DMS153 (cell line): ENCODE data around the gene DHFR2.
"Not testable (repeated sequence)": the region's sequence is repeated elsewhere in the genome, so short reads cannot be mapped to it uniquely, and the experiment has no call there.

Source experiments
- DNase-seq: peaks from one replicate; lab custom pipeline; 2025; lab: John Stamatoyannopoulos, UW

Gene DHFR2

DNA sequence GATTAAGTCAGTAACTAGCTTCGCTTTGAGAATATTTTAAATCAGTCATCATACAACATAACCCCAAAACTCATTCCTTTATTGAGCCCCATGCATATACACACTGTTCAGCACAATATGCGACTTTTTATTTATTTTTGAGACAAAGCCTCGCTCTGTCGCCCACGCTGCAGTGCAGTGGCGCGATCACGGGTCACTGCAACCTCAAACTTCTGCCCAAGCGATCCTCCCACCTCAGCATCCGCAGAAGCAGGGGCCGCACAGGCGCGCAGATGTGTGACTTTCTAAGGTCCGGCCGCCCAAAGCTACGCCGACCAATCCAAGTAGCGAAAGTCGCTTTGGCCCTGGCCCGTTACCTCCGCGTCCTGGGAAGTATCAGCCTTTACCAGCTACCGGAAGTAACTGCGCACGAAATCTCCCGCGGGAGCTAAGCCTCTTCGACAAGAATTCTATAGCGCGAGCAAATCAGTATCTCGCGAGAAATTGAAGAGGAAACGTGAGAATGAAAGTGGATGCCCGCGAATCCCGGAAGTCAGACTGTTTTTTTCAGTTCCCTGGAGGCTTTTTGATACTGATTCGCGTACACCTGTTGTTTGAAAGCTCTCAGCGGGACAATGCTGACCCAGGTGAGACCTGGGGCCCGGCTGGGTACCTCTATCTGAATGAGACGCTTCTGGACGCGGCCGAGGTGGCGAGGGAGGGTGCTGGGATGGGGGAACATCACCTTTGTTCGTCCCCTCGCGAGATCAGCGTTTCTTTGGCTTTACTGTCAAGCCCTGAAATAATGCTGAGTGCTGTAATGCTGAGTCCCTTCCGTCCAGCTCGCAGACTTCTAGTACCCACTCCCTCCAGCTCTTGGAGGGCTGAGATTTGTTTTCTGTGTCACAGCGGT, at the start of gene DHFR2, which contains the start of gene NSUN3:
Gene DHFR2 (minus strand): TSS at position 404 of the 892 bp plus-strand sequence. CDS start 1,405 bp downstream, outside the sequence.
Gene NSUN3 (plus strand): TSS at position 549 of the 892 bp plus-strand sequence. CDS start 66 bp downstream, at position 615.
- DNase-seq = peak; percentile 96

DNA sequence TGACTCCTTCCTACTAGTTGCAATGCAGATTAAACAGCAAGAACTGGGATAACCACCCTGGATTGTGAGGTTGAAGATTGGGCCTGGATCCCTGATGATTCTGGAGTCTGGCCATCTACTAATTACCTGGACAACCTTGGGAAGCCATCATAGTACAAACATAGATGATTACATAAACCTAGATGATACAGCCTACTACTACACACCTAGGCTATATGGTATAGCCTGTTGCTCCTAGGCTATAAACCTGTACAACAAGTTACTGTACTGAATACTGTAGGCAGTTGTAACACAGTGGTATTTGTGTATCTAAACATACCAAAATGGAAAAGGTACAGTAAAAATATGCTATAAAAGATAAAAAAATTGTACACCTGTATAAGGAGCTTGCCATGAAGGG, 48.1 kb upstream of the DHFR2 start:
- no peak for DNase-seq

DNA sequence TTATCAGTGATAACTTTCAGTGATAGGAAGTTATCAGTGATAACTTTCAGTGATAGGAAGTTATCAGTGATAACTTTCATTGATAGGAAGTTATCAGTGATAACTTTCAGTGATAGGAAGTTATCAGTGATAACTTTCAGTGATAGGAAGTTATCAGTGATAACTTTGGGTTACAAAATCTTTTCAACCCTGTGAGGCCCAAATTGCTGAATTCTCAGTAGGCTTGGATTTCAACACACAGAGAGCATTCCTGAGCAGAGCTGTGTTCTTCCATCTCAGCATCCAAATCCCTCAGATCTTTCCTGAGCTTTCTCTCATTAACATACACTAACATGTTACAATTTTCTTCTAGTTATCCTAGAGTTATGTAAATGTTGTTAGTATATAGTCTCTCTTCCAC, 47.5 kb upstream of the DHFR2 start:
- DNase-seq = not testable (repeated sequence)

DNA sequence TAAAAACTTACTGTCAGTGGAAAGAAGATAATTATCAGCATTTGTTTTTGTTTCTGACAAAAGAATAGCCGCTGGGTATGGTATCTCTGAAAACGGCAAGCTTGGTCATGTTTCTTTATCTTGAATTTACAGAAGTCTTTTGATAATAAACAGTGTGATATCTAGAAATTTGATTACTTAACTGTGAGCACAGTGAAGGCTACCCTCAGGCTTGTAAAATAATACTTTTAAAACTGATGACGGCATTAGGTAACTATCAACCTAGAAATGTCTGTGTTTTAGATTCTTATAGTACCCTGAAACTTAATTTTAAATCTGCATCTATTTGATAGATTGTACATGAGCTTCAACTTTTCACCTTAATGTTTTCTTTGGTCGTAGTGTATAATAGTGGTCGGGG, 43.6 kb upstream of the DHFR2 start:
- DNase-seq = no peak

DNA sequence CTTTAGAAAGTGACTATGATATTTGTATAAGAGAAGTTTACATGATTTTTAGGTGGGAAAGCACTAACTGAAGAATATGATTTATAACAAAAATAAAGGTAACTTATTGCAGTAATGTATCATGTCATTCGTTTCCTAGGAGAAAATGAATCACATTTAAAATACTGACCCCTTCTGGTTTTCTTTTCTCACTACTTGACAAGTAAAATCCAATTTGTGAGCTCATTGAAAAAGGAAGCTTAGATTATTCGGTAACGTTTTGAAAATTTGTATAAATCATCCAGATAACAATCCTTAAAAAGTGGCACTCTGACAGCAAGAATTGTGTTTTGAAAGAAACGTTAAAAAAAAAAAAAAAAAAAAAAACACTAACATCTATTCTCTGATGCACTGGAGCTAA, 39.1 kb upstream of the DHFR2 start:
- DNase-seq = no peak

DNA sequence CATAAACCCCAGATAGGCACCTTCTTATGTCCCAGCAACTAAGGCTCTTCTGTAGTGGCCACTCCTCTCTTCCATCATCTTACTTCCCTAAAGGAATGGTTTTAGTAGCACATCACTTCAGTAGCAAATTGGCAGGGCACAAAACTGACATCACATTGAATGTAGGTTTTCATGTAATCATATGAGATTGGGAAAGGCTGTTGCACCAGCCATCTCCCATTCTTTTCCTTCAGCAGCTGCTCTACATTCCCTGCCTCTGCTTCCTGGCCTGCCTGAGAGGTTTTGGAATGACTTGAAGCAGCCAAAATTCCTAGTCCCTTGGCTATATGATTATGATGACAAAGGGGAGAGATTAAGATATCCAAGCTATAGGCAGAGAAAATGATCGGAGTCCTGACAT, 36.6 kb upstream of the DHFR2 start:
- DNase-seq = no peak

DNA sequence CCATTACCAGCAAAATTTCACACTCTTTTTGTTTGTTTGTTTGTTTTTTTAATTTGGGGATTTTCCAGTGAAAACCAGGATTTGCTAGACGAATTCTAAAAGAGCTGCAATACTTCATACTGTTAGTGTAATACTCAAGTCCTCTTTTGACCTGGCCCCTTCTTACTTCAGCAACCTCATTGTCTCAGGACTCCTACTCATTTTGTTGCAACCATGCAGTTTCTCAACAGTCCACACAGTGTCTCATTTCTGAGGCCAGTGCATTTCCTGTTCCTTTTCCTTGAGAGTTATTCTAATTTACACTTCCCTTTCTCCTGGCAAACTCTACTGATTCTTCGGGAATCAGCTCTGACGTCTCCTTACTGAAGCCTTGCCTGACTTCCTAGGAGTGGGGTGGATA, 35.7 kb upstream of the DHFR2 start:
- no peak for DNase-seq

DNA sequence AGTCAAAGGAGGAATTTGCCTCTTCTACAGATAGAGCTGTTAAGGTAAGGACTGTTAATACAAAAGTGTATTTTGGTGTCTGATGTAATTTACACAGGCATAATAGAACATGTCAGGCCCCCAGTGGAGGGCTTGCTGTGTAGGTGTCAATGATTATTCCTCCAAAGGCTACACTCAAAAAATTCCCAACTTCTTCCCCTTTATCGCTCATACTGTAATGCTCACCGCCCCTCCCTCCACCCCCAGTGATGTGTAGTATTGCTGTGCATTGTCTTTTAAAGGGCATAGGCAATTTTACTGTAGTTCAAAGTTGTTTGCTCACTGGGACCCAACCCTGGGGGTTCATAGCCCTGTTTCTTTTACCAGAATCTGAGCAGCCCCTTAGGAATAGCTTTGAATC, 32.4 kb upstream of the DHFR2 start:
- no peak for DNase-seq

DNA sequence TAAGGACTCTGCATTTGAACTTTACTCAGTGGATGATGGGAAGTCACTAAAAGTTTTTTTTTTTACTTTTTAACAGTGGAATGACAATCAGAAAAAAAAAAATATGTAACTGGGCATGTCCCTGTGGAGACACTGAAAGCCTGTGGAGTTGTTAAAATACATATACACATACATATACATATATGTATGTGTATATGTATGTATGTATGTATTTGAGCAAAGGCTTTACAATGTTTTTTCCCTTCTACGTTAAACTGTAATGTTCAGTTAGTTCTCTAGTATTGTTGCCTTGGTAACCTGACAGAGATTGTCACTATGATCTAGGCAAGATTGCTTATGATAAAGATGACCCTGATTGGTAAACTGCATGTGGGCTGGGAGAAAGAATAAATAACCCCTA, 30.4 kb upstream of the DHFR2 start:
- DNase-seq = no peak

DNA sequence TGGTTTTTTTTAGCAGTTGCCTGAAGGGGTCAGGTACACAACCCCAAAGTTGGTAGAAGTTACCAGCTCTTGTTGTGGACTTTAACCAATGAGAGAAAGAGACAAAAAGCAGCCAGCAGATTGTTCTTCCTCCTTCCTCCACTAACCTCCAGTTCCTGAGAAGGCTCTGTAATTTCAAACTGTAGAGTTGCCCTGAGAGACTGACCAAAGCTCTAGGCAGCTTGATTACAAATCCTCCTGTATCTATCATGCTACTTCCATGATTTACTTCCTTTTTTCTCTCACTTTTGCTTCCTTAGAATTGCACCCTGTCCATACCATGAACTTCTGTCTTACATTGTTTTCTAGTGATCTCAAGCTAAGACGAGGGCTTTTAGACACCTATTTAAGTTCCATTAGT, 29.4 kb upstream of the DHFR2 start:
- DNase-seq = no peak

DNA sequence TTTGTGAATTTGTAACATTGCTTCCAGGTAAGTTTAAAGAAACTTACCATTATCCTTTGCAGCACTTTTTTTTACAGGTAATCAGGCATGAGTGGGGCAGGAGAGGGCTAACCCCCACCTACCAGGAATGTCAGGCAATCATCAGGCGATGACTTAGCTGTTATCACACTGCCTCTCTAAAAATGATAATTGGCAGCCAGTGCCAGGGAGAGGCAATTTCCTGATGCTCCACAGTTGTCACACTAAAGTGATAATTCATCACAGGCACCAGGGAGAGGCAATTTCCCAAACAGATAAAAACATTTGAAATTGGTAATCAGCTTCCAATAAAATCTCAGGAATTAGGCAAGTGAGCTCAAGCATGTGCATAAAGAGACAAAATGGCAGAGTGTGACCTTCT, 26.4 kb upstream of the DHFR2 start:
- DNase-seq = no peak

DNA sequence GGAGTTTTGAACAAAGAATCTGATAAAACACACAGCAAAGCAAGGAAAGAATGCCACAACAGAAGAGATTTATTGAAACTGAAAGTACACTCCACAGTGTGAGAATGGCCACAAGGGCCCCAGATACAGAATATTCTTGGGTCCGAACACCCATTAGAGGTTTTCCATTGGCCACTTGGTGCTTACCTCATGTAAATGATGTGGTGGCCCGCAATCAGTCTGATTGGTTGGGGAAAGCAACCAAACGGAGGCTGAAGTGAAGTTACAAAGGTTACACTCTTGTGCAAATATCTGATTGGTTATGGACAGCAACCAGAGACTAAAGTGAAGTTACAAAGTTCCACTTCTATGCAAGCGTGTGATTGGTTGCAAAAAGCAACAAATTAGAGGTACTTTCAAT, 20.5 kb upstream of the DHFR2 start:
- no peak for DNase-seq

DNA sequence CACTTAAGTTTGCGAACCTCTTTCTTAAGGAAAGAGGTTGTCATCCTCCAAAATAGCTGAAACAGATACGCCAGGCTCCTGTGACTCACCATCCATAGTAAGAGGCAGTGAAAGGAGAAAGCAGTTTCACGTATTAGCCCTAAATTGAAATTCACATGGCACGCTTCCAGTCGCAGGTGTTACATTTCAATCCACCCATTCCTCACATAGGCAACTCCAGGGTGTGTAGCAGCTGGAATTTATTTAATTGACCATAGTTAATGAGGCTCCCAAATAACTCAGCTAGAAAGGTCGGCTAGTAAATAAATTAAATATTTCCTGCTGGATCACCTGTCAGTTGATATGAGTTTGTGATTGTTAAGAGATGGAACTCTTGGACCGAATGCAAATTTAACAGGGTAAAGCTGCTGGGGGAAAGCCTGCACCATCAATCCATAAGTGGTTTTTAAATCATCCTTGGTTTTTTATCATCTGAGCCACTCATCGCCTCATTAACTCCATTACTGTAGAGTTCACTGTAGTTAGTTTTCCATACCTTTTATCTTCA, 19.7 kb upstream of the DHFR2 start:
- peak; percentile 17 for DNase-seq

DNA sequence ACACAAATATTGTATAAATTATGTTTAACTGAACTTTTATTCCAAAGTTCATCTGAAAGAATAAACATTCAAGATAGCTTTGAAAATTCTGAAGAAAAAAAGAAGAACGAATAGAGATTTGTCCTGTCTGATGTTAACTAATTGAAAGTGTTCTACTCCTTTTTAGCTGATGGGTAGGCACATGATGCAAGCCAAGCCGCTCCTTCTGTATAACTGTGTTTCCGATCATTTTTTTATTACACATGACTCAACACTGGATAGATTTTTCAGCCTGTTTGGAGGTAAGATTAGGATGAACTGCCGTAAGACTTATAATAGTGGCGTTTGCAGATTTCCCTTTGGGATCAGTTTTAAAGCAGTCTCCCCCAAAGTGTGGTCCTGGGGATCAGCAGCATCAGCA, 19.2 kb upstream of the DHFR2 start:
- DNase-seq = no peak

DNA sequence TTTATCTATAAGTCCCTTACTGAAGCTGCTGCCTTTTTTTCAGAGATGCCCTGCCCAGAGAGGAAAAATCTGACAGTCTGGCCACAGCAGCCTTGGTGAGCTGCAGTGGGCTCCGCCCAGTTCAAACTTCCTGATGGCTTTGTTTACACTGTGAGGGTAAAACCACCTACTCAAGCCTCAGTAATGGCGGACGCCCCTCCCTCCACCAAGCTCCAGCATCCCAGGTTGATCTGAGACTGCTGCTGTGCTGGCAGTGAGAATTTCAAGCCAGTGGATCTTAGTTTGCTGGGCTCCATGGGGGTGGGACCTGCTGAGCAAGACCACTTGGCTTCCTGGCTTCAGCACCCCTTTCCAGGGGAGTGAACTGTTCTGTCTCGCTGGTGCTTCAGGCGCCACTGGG, 17.8 kb upstream of the DHFR2 start:
- DNase-seq = peak; percentile 30

DNA sequence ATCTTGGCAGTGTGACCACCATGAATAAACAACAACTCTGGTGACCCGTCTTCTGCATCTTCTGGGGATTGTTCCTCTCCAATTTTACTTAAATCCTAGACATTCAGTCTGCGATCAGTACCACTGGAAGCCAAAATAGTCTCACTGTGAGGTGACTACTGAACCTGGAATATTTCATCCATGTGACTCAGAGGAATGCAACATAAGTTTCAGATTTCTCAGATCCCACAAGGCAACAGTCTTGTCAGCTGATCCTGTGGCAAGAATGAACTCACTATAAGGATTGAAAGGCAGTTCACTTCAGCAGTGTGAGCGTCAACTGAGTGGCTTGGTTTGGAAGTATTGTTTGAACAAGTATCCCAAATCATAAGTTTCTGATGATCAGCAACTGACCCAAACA, 13.3 kb upstream of the DHFR2 start:
- no peak for DNase-seq

DNA sequence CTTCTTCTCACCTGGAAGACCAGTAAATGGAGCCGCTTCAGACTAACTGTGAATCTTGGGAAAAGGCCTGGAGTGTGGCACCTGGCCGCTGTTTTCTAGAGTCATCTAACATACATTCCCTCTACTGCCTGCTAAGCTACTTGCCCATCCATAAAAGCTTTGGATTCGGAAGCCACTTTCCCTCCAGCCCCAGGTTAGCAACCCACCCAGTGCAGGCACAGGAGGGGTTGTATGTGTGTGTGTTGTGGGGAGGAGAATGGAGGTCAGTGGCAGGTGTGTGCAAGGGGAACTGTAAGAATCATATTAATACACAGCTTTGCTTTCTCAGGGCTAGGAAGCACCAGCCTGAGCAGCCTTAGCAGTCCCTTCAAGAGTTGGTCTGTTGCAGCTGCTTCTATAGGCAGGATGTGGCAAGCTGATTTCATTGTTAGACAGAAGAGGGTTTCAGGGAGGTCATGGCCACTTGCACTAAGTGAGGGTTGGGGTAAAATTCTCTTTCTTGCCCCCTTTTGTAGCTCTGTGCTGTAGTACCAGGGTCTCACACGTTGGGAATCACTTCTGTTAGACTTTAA, 9.1 kb upstream of the DHFR2 start:
- DNase-seq = no peak

DNA sequence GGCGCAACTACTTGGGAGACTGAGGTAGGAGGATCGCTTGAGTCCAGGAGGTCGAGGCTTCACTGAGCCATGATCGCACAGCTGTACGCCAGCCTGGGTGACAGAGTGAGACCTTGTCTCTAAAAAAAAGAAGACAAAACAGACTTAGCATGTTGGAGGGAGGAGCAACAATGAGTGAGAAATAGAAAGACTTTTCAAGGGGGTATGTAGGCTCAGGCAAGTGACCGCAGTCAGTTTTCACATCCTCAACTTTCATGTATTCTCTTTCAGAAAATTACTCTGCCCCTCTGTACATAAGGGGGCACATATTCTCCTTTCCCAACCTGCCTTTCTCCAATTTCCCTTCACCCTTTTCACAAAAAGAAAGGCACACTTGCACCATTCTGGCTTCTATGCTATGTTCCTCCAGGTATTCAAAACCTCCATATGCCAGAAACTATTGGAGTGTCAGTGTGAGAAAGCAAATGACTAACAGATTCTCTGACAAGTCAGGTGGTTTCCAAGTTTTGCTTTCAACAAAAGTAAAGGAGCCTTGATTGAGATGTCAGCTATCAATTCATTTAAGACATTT, 7.7 kb upstream of the DHFR2 start:
- no peak for DNase-seq

DNA sequence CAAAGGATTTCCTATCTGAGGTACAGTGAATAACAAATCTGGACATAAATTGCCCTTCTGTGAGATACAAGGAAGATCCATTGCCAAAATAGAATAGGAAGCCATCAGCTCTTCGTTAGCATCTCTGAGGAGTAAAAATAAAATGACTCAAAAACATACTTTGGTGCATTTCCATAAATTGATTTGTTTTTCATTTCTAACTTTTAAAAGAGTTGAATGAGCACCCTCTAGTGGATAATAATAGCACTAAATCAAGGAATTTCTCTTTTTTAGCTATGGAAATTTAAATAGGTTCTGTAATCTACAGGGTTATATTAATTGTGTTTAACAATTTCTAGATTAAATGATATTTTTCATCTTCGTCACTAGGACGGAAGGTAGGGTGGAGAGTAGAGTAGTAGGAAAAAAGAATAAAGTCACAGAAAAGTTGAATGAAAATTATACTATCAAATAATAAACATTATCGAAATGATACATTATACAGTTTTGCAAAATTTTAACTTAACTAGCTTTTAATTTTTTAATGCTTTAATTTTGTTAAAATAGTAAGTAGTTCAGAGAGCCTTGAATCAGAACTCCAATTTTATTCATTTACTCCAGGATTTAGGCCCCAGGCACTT, 6.6 kb upstream of the DHFR2 start:
- DNase-seq = no peak

DNA sequence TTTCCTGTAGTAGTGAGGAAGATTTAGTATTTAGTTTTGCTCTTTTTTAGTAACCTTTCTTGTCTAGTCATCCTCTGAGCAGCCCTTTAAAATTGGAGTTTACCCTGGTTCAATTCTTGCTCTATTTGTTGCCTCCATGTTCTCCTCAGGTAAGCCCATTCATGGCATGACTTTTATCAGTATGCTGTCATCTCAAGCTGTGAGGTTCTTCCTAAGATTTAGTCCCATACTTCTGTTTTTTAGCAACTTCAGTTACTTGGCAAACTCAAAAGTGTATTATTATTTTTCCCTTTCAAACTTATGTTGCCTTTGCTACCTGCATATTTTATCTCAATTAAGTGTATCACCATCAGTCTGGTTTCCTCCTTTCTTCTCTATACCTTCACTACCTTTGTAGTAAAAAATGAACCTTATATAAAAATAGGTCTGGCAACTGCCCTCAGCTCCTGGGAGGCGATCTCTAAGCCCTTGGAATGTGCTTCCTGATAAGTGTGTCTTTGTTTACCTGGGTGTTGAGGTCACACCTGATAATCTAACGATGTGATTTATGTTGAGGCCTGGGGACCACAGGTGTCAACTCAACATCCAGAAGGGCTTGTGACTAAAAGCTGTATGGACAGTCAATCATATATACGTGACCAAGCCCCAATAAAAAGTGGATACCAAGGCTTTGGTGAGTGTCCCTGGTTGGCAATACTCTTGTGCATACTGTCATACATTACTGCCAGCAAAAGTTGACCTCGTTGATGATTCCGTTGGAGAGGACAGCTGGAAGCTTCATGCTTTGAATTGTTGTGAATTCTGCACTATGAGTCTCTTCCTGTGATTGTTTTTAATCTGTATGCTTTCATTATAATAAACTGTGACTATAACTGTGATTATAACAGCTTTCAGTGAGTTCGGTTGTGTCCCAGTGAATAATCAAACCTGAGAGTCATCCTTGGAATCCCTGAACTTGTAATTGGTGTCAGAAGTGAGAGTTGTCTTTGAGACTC, 4.1 kb upstream of the DHFR2 start:
- no peak for DNase-seq

DNA sequence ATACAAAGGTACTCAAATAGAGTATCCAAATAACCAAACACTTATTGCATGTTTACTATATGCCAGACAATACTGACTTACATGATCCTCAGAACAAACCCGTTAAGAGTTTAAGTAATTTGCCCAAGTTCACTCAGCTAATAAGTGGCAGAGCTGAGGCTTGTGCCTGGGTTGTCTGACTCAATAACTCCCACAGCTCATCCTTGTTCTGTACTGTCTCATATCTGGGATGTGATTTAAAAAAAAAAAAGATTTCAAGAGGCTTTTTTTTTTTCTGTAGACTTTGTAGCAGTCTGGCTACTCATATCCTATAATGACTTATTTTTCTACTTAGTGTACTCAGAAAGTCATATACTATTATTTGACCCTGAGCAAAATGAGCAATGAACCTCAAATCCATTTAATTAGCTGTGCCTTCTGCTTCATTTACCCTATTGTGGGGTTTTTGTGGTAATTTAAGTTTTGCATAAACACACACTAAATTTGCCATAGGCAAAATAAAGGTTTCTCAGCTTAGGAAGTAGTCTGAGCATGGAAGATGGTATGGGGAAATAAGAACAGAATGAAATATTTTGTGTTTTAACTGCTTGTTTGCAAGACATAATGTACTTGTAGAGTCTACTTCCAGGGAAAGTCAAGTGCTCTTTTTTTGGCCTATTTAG, 3.2 kb upstream of the DHFR2 start:
- no peak for DNase-seq
